Bladder microvascular endothelial cell (primary cell): ENCODE data around the gene KLHL4. TPM values are rescaled to one million over a fixed set of nuclear protein-coding genes. Genes with fewer than 3 reads are reported as not detected.

Experiments used
- total RNA-seq: library from RNA; depleted of rRNA; stranded (reverse); fragments of >200 nt; gene quantifications from 2 replicates; pipeline ENCODE4 v1.2.3, GENCODE V29; 2014

KLHL4 gene
- 3.9 and 87.8 TPM in 2 replicates for total RNA-seq

GRCh38 chrX:87517571-87518141, at the start of gene KLHL4:
KLHL4 (plus strand) TSS chrX:87517802; CDS start chrX:87517894, 92 bp downstream.

